ENCODE measurements around the gene BRSK2.

DNA sequence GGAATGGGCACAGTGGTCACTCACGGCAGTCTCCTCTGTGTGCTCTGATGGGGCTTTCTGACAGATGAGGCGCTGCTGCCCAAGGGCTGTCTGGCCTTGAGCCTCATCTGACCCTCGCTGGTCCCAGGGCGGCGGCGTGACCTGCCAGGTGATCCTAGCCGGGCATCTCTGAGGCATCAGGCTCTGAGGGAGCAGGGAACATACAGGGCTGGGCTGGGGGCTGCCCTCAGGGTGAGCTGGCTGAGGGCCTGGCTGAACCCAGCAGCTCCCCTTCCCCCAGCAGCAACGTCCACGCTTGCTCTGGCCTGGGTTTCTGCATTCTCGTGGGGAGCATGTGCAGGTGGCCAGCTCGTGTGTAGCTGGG is 49.2 kb downstream of the BRSK2 start:
- TF ChIP-seq, protein P1, sequence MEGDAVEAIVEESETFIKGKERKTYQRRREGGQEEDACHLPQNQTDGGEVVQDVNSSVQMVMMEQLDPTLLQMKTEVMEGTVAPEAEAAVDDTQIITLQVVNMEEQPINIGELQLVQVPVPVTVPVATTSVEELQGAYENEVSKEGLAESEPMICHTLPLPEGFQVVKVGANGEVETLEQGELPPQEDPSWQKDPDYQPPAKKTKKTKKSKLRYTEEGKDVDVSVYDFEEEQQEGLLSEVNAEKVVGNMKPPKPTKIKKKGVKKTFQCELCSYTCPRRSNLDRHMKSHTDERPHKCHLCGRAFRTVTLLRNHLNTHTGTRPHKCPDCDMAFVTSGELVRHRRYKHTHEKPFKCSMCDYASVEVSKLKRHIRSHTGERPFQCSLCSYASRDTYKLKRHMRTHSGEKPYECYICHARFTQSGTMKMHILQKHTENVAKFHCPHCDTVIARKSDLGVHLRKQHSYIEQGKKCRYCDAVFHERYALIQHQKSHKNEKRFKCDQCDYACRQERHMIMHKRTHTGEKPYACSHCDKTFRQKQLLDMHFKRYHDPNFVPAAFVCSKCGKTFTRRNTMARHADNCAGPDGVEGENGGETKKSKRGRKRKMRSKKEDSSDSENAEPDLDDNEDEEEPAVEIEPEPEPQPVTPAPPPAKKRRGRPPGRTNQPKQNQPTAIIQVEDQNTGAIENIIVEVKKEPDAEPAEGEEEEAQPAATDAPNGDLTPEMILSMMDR (IDR thresholded peaks at IDR 0.05): no peak
- TF ChIP-seq POLR2A (IDR thresholded peaks at IDR 0.05) (no peak), POLR2AphosphoS5 (IDR thresholded peaks at IDR 0.05) (no peak)

Data from breast epithelium (tissue), 3 donors.